Measurements from ENCODE around the gene CCDC61. TPM values are rescaled to one million over a fixed set of nuclear protein-coding genes. Genes with fewer than 3 reads are reported as not detected.

Gene CCDC61
- total RNA-seq, 3 donors from 2014 or later: 16.5 to 25.0 (median 17.6) TPM

DNA sequence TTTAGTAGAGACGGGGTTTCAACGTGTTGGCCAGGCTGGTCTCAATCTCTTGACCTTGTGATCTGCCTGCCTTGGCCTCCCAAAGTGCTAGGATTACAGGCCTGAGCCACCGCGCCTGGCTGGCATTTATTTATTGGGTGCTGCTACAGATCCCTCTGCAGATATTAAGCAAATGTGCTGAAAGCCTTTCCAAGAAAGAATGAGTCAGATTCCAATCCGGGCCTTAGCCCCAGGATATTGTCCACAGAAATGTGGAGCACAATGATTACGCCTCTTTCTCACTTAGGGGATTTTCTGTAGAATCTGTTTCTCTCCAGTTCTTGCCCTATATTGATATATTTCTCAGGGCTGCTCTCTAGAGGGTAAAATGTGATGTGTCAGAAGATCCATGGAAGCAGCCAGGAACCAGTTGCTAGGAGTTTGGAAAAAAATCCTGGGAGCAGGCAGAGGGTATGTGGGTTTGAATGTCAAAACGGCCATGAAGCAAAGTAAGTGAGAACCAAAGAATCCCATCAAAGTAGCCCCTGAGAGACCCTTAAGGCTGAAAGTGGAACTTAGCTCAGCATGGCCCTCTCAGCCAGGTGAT is 70.3 kb downstream of the CCDC61 start:
- intact Hi-C loops (cut with DNase I, micrococcal nuclease): no loop called here
- Histone ChIP-seq H3K36me3 (ENCODE audit: low read depth) (no peaks in the 10 kb centered on the region), H3K4me3 (no peak overlapping the region), H3K9me3 (peaks cover 5% of the 10 kb centered on the region), H3K4me1 (ENCODE audit: low read depth) (no peaks in the 10 kb centered on the region)
- no peak for DNase-seq
- TF ChIP-seq, protein P1, sequence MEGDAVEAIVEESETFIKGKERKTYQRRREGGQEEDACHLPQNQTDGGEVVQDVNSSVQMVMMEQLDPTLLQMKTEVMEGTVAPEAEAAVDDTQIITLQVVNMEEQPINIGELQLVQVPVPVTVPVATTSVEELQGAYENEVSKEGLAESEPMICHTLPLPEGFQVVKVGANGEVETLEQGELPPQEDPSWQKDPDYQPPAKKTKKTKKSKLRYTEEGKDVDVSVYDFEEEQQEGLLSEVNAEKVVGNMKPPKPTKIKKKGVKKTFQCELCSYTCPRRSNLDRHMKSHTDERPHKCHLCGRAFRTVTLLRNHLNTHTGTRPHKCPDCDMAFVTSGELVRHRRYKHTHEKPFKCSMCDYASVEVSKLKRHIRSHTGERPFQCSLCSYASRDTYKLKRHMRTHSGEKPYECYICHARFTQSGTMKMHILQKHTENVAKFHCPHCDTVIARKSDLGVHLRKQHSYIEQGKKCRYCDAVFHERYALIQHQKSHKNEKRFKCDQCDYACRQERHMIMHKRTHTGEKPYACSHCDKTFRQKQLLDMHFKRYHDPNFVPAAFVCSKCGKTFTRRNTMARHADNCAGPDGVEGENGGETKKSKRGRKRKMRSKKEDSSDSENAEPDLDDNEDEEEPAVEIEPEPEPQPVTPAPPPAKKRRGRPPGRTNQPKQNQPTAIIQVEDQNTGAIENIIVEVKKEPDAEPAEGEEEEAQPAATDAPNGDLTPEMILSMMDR (IDR thresholded peaks at IDR 0.05): no peak
- no peak for ATAC-seq

- DNase-seq (no peak), ATAC-seq (no peak)
- TF ChIP-seq, protein P1 (IDR thresholded peaks at IDR 0.05): no peak
- Histone ChIP-seq H3K36me3 (ENCODE audit: low read depth) (no peaks in the 10 kb centered on the region), H3K9me3 (no peaks in the 10 kb centered on the region), H3K4me3 (no peak overlapping the region), H3K4me1 (ENCODE audit: low read depth) (no peaks in the 10 kb centered on the region)
- intact Hi-C loops (cut with DNase I, micrococcal nuclease): no loop called here
These were observed 71.2 kb downstream of the CCDC61 start for GRCh38 chr19:46066471-46066870.

DNA sequence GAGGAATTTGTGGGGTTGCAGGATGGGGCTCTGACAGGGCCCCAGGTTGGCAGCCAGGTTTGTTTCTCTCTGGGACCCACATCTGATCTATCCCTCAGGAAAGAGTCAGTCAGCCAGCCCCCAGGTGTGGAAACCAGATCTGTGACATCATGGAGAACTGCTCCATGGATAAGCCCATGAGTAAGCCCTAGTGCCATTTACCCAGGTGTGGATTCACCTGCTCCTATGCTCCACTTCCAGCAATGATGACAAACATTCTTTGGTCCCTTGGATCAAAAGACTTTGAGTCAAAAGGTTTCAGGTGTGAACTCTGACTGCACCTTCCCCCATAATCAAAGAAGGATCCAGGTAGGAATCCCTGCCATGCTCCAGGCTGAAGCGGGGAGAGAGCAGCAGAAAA is 72.4 kb downstream of the CCDC61 start:
- TF ChIP-seq, protein P1 (IDR thresholded peaks at IDR 0.05): no peak
- no peak for DNase-seq
- ATAC-seq: no peak
- H3K9me3 ChIP-seq: no peaks in the 10 kb centered on the region
- no peaks in the 10 kb centered on the region for H3K4me1 ChIP-seq (ENCODE audit: low read depth)
- no peak overlapping the region for H3K4me3 ChIP-seq
- H3K36me3 ChIP-seq (ENCODE audit: low read depth): no peaks in the 10 kb centered on the region
- intact Hi-C loops (cut with DNase I, micrococcal nuclease): no loop called here

Small RNAs within 50 kb of the gene (microRNA-seq; reads per million reads assigned to microRNA genes)
- 68.5 reads per million, percentile 58 among the genes with 10 or more reads in this experiment for gene MIR769

Other genes with a start within 250 kb of the CCDC61 start
- 10 to 100 TPM in 2 of 3 donors, 1 to 10 TPM in 1; 9.6 to 35.6 (median 11.1) TPM for gene SIX5, start 226.2 kb upstream of the CCDC61 start, total RNA-seq
- gene DMPK, start 213.0 kb upstream of the CCDC61 start, total RNA-seq: 100 to 1,000 TPM in 1 of 3 donors, 10 to 100 TPM in 2; 23.9 to 123 (median 33.9) TPM
- 10 to 100 TPM; 33.2 to 67.1 (median 43.7) TPM for gene DMWD, start 202.6 kb upstream of the CCDC61 start, total RNA-seq
- gene RSPH6A, start 180.2 kb upstream of the CCDC61 start, total RNA-seq: under 1 TPM; 0.16 to 0.24 (median 0.20) TPM
- 10 to 100 TPM; 61.1 to 67.4 (median 65.9) TPM for gene SYMPK, start 132.3 kb upstream of the CCDC61 start, total RNA-seq
- 10 to 100 TPM; 14.1 to 33.7 (median 32.9) TPM for gene FOXA3, start 131.1 kb upstream of the CCDC61 start, total RNA-seq
- gene IRF2BP1, start 109.3 kb upstream of the CCDC61 start, total RNA-seq: 10 to 100 TPM; 19.0 to 33.7 (median 19.8) TPM
- gene MYPOP, start 92.9 kb upstream of the CCDC61 start, total RNA-seq: 10 to 100 TPM in 2 of 3 donors, 1 to 10 TPM in 1; 9.2 to 13.7 (median 10.2) TPM
- gene NANOS2, start 80.7 kb upstream of the CCDC61 start, total RNA-seq: not detected
- 1 to 10 TPM in 2 of 3 donors, under 1 TPM in 1; 0.55 to 3.0 (median 1.3) TPM for gene NOVA2, start 21.6 kb upstream of the CCDC61 start, total RNA-seq
- gene PGLYRP1, start 27.6 kb downstream of the CCDC61 start, total RNA-seq: not detected
- gene IGFL4, start 45.5 kb downstream of the CCDC61 start, total RNA-seq: not detected
- not detected for gene IGFL3, start 129.2 kb downstream of the CCDC61 start, total RNA-seq
- under 1 TPM in 2 of 3 donors, not detected in 1; 0.38 to 0.53 TPM for gene IGFL2, start 152.8 kb downstream of the CCDC61 start, total RNA-seq
- gene IGFL1, start 234.3 kb downstream of the CCDC61 start, total RNA-seq: not detected